Measurements from ENCODE around the gene KCNA10. TPM values are rescaled to one million over a fixed set of nuclear protein-coding genes. Genes with fewer than 3 reads are reported as not detected.

The KCNA10 gene
- total RNA-seq (not detected in 2 replicates), polyA plus RNA-seq (not detected in 2 replicates), polyA minus RNA-seq (ENCODE audit: low replicate concordance) (not detected in 2 replicates)
- polyA plus RNA-seq (2012): not detected in 2 replicates

DNA sequence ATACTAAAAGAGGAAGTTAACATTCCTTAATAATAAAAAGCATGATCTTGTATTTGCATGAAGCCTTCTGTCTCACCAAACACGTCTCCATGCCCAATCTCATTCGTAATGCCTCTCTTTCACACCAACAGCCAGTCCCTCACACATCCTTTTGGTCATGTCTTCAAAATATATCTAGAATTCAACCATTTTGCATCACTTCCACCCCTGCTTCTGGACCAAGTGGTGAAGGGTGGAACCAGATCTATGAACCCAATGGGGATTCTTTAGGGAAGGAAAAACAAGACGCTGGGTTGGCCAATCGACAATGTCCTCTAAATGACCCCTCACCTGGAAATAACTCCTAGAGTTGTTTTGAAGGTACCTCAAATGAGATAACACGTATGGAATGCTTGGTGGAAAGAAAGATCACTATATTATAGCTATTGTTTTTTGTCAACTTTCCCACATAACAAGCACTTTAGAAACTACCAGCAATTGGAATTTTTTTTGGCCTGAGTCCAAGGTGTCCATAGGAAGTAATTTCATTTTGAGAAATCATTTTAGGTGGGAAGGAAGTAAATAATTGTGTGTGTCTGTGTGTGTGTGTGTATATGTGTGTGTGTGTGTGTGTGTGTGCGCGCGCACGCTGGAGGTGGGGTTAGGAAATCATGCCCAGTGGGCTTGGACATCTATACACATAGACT, at the start of gene KCNA10:
Gene KCNA10 (minus strand): TSS at position 51 of the 686 bp plus-strand sequence. CDS start 388 bp downstream, outside the sequence.
- H3K9me3 ChIP-seq (ENCODE audit: control insufficient read depth, insufficient read depth, low read depth, low read length): no peaks in the 10 kb centered on the region
- DNase-seq (ENCODE audit: low read depth in 2 of 2): no peak
- TF ChIP-seq EZH2 (IDR thresholded peaks at IDR 0.05; ENCODE audit: low read length, missing control alignments): no peak
- TF ChIP-seq, protein P1, sequence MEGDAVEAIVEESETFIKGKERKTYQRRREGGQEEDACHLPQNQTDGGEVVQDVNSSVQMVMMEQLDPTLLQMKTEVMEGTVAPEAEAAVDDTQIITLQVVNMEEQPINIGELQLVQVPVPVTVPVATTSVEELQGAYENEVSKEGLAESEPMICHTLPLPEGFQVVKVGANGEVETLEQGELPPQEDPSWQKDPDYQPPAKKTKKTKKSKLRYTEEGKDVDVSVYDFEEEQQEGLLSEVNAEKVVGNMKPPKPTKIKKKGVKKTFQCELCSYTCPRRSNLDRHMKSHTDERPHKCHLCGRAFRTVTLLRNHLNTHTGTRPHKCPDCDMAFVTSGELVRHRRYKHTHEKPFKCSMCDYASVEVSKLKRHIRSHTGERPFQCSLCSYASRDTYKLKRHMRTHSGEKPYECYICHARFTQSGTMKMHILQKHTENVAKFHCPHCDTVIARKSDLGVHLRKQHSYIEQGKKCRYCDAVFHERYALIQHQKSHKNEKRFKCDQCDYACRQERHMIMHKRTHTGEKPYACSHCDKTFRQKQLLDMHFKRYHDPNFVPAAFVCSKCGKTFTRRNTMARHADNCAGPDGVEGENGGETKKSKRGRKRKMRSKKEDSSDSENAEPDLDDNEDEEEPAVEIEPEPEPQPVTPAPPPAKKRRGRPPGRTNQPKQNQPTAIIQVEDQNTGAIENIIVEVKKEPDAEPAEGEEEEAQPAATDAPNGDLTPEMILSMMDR (conservative IDR thresholded peaks at IDR 0.05 in 1 of 2, IDR thresholded peaks at IDR 0.05 in 1 of 2; ENCODE audit: low read depth in 1 of 2, low read length in 2 of 2): no peak
- no peaks in the 10 kb centered on the region for H3K79me2 ChIP-seq (ENCODE audit: control insufficient read depth, insufficient read depth, low read length)
- H2AFZ ChIP-seq (ENCODE audit: low read length): no peak within 1 kb of the TSS
- H3K36me3 ChIP-seq (ENCODE audit: control insufficient read depth, insufficient read depth, low read length): no peaks in the 10 kb centered on the region
- H4K20me1 ChIP-seq (ENCODE audit: control insufficient read depth, extremely low read depth, insufficient read depth, low read length): no peaks in the 10 kb centered on the region
- H3K9ac ChIP-seq (ENCODE audit: insufficient read depth, low read length): no peak within 1 kb of the TSS
- no peaks in the 10 kb centered on the region for H3K27me3 ChIP-seq (ENCODE audit: control insufficient read depth, insufficient read depth, low read length)
- H3K4me2 ChIP-seq (ENCODE audit: extremely low read depth, insufficient read depth, low read length): no peak within 1 kb of the TSS
- no peak within 1 kb of the TSS for H3K27ac ChIP-seq (ENCODE audit: insufficient read depth, low read length)
- H3K4me1 ChIP-seq (ENCODE audit: control insufficient read depth, extremely low read depth, insufficient read depth, low read length): no peaks in the 10 kb centered on the region
- H3K4me3 ChIP-seq (replicated peaks in 1 of 4; ENCODE audit: control extremely low read depth in 1 of 4, insufficient read depth in 1 of 4, low read depth in 3 of 4, low read length in 4 of 4): no peak within 1 kb of the TSS

- TF ChIP-seq, protein P1 (conservative IDR thresholded peaks at IDR 0.05 in 1 of 2, IDR thresholded peaks at IDR 0.05 in 1 of 2; ENCODE audit: low read depth in 1 of 2, low read length in 2 of 2): no peak
- no peak for TF ChIP-seq EZH2 (IDR thresholded peaks at IDR 0.05; ENCODE audit: low read length, missing control alignments)
- no peak overlapping the region for H3K27ac ChIP-seq (ENCODE audit: insufficient read depth, low read length)
- peaks cover 2% of the 10 kb centered on the region for H3K27me3 ChIP-seq (ENCODE audit: control insufficient read depth, insufficient read depth, low read length)
Measured at GRCh38 chr1:110566836-110567235, 47.9 kb upstream of the KCNA10 start.

GRCh38 chr1:110565565-110565964, 46.6 kb upstream of the KCNA10 start:
- Histone ChIP-seq H3K4me1 (ENCODE audit: control insufficient read depth, extremely low read depth, insufficient read depth, low read length) (no peaks in the 10 kb centered on the region), H3K9ac (ENCODE audit: insufficient read depth, low read length) (no peak overlapping the region), H4K20me1 (ENCODE audit: control insufficient read depth, extremely low read depth, insufficient read depth, low read length) (no peaks in the 10 kb centered on the region), H3K4me3 (replicated peaks in 1 of 4; ENCODE audit: control extremely low read depth in 1 of 4, insufficient read depth in 1 of 4, low read depth in 3 of 4, low read length in 4 of 4) (no peak overlapping the region), H3K4me2 (ENCODE audit: extremely low read depth, insufficient read depth, low read length) (no peak overlapping the region), H2AFZ (ENCODE audit: low read length) (no peak overlapping the region), H3K9me3 (ENCODE audit: control insufficient read depth, insufficient read depth, low read depth, low read length) (no peaks in the 10 kb centered on the region), H3K79me2 (ENCODE audit: control insufficient read depth, insufficient read depth, low read length) (no peaks in the 10 kb centered on the region), H3K27ac (ENCODE audit: insufficient read depth, low read length) (no peak overlapping the region), H3K36me3 (ENCODE audit: control insufficient read depth, insufficient read depth, low read length) (no peaks in the 10 kb centered on the region), H3K27me3 (ENCODE audit: control insufficient read depth, insufficient read depth, low read length) (peaks cover 2% of the 10 kb centered on the region)
- no peak for TF ChIP-seq EZH2 (IDR thresholded peaks at IDR 0.05; ENCODE audit: low read length, missing control alignments)
- TF ChIP-seq, protein P1 (conservative IDR thresholded peaks at IDR 0.05 in 1 of 2, IDR thresholded peaks at IDR 0.05 in 1 of 2; ENCODE audit: low read depth in 1 of 2, low read length in 2 of 2): no peak
- DNase-seq (ENCODE audit: low read depth in 2 of 2): no peak

More at GRCh38 chr1:110566836-110567235, 47.9 kb upstream of the KCNA10 start:
- Histone ChIP-seq H3K9ac (ENCODE audit: insufficient read depth, low read length) (no peak overlapping the region), H3K9me3 (ENCODE audit: control insufficient read depth, insufficient read depth, low read depth, low read length) (no peaks in the 10 kb centered on the region), H3K4me1 (ENCODE audit: control insufficient read depth, extremely low read depth, insufficient read depth, low read length) (no peaks in the 10 kb centered on the region), H2AFZ (ENCODE audit: low read length) (no peak overlapping the region), H3K79me2 (ENCODE audit: control insufficient read depth, insufficient read depth, low read length) (no peaks in the 10 kb centered on the region), H4K20me1 (ENCODE audit: control insufficient read depth, extremely low read depth, insufficient read depth, low read length) (no peaks in the 10 kb centered on the region), H3K4me3 (replicated peaks in 1 of 4; ENCODE audit: control extremely low read depth in 1 of 4, insufficient read depth in 1 of 4, low read depth in 3 of 4, low read length in 4 of 4) (no peak overlapping the region), H3K36me3 (ENCODE audit: control insufficient read depth, insufficient read depth, low read length) (no peaks in the 10 kb centered on the region), H3K4me2 (ENCODE audit: extremely low read depth, insufficient read depth, low read length) (no peak overlapping the region)
- DNase-seq (ENCODE audit: low read depth in 2 of 2): no peak
